Lung microvascular endothelial cell (primary cell): ENCODE results near the gene LRIG1. TPM values are rescaled to one million over a fixed set of nuclear protein-coding genes. Genes with fewer than 3 reads are reported as not detected.

Experiments
- DNase-seq, 2 donors: peaks; one replicate each; pipeline versions ENCODE4 v3.0.0 to v3.0.0-alpha.2; 2010; ENCODE audit warnings: low read depth in 2 of 2
- total RNA-seq: library from RNA; depleted of rRNA; stranded (reverse); fragments of >200 nt; gene quantifications from 2 replicates; pipeline ENCODE4 v1.2.1, GENCODE V29; 2014

Gene LRIG1
- total RNA-seq, result 32.5 and 38.9 TPM in 2 replicates

- DNase-seq, result peak; percentile 98 to 99
These were observed at the start of gene LRIG1 for GRCh38 chr3:66500576-66501482. TSS of gene LRIG1 (minus strand) at chr3:66501022. CDS start at chr3:66500407, 615 bp downstream.

- DNase-seq, result no peak
These were observed 44.0 kb upstream of the LRIG1 start for GRCh38 chr3:66544619-66545429.

- DNase-seq, result no peak
These were observed 41.3 kb upstream of the LRIG1 start for GRCh38 chr3:66542153-66542552.

GRCh38 chr3:66539466-66539989 lies 38.7 kb upstream of the LRIG1 start:
- no peak for DNase-seq

GRCh38 chr3:66538390-66538789 lies 37.6 kb upstream of the LRIG1 start:
- no peak for DNase-seq

- DNase-seq, result no peak
These were observed 36.9 kb upstream of the LRIG1 start for GRCh38 chr3:66537735-66538134.

- DNase-seq, result no peak
These were observed 36.0 kb upstream of the LRIG1 start for GRCh38 chr3:66536791-66537190.

- no peak for DNase-seq
These were observed 33.6 kb upstream of the LRIG1 start for GRCh38 chr3:66534304-66534845.

- DNase-seq, result no peak
These were observed 31.8 kb upstream of the LRIG1 start for GRCh38 chr3:66532613-66533012.

- DNase-seq, result no peak
These were observed 31.4 kb upstream of the LRIG1 start for GRCh38 chr3:66532160-66532587.

GRCh38 chr3:66531256-66531655 lies 30.4 kb upstream of the LRIG1 start:
- DNase-seq, result no peak

GRCh38 chr3:66527246-66527645 lies 26.4 kb upstream of the LRIG1 start:
- DNase-seq, result no peak

- DNase-seq, result no peak
These were observed 24.9 kb upstream of the LRIG1 start for GRCh38 chr3:66525771-66526170.

- DNase-seq, result no peak
These were observed 19.9 kb upstream of the LRIG1 start for GRCh38 chr3:66520724-66521123.

- DNase-seq, result no peak
These were observed 17.8 kb upstream of the LRIG1 start for GRCh38 chr3:66518644-66519043.

GRCh38 chr3:66518126-66518525 lies 17.3 kb upstream of the LRIG1 start:
- no peak for DNase-seq

GRCh38 chr3:66517241-66517640 lies 16.4 kb upstream of the LRIG1 start:
- DNase-seq, result no peak

GRCh38 chr3:66508461-66508860 lies 7.6 kb upstream of the LRIG1 start:
- no peak for DNase-seq

GRCh38 chr3:66507423-66508260 lies 6.8 kb upstream of the LRIG1 start:
- DNase-seq, result no peak

- DNase-seq, result no peak
These were observed 5.3 kb upstream of the LRIG1 start for GRCh38 chr3:66506154-66506553.
